IMR-90 (cell line): ENCODE data around the gene AGAP2.

ENCODE experiments used
- CTCF ChIP-seq: conservative IDR thresholded peaks from 2 replicates; pipeline ENCODE4 v1.5.1; 2012; ENCODE audit warnings: mild to moderate bottlenecking, low read depth, low read length, improper control_type of control experiment
- MAZ ChIP-seq: IDR thresholded peaks from 2 replicates; pipeline ENCODE4 v1.6.1; 2012; ENCODE audit warnings: low read depth, mild to moderate bottlenecking, low read length, improper control_type of control experiment, moderate library complexity, borderline replicate concordance
- POLR2A ChIP-seq: IDR thresholded peaks from 2 replicates; pipeline ENCODE4 v1.6.1; 2012; ENCODE audit warnings: mild to moderate bottlenecking, low read depth, low read length
- RFX5 ChIP-seq: IDR thresholded peaks from 2 replicates; pipeline ENCODE4 v1.8.0; 2012; ENCODE audit warnings: low read depth, mild to moderate bottlenecking, low read length, moderate library complexity
- SMC3 ChIP-seq: fragments of 150-350 bp; IDR thresholded peaks from 2 replicates; pipeline ENCODE4 v1.6.1; 2016; ENCODE audit warnings: low read depth, mild to moderate bottlenecking, antibody characterized with exemption, low read length, moderate library complexity
- USF2 ChIP-seq: fragments of 150-350 bp; IDR thresholded peaks from 2 replicates; pipeline ENCODE4 v1.6.1; 2017; ENCODE audit warnings: mild to moderate bottlenecking, antibody characterized with exemption, low read length, low read depth

- no peak for TF ChIP-seq POLR2A
- TF ChIP-seq CTCF: no peak
- no peak for TF ChIP-seq SMC3
- no peak for TF ChIP-seq USF2
- no peak for TF ChIP-seq MAZ
- TF ChIP-seq RFX5: no peak
Measured at GRCh38 chr12:57770734-57771133, 32.2 kb upstream of the AGAP2 start.
